HCT116 (cell line): ENCODE data around the gene TMEM63B. TPM values are rescaled to one million over a fixed set of nuclear protein-coding genes. Genes with fewer than 3 reads are reported as not detected.

Experiments used
- ATAC-seq: fragments of 200-7000 bp; cut with Tn5 transposase; 2 replicates; pipeline ENCODE4 v1.9.1; 2020; ENCODE audit warnings: mild to moderate bottlenecking, moderate library complexity
- BruUV-seq: library from RNA; stranded (reverse); fragments of 400-500 nt; replicated peaks from 2 replicates; lab custom pipeline; 2021; lab: Mats Ljungman, UMichigan
- CTCF ChIA-PET: fragments of 300-600 bp; sonication (Branson Sonifier 250); formaldehyde crosslinking; loops from one replicate; lab custom pipeline; 2021; ENCODE audit warnings: antibody characterized with exemption; lab: Charles Lee
- POLR2A ChIA-PET: fragments of 300-600, 350-600 bp; sonication (Branson Sonifier 250); formaldehyde crosslinking; loops from one replicate; lab custom pipeline; 2021; ENCODE audit warnings: antibody characterized with exemption; lab: Charles Lee
- RAD21 ChIA-PET, 2 experiments: fragments of 300-600 bp; sonication (Branson Sonifier 250); formaldehyde crosslinking; loops; one replicate each; lab custom pipeline; 2023; ENCODE audit warnings: low total read pairs in 2 of 2; ENCODE audit not compliant: uncharacterized antibody in 2 of 2, unreplicated experiment in 2 of 2, low non-redundant PET in 1 of 2; lab: Charles Lee
- DNase-seq: peaks from one replicate; pipeline ENCODE4 v3.0.0-alpha.2; 2010; ENCODE audit warnings: low read depth, low spot score
- H2AFZ ChIP-seq: fragments of 200-600 bp; shearing (Covaris generic), sonication (generic); 2 replicates; pipeline ENCODE4 v1.6.1; 2017; ENCODE audit warnings: low read depth, mixed run types, mixed read lengths, antibody characterized with exemption, low read length; ENCODE audit not compliant: poor library complexity, severe bottlenecking
- H3K27ac ChIP-seq: 2 replicates; pipeline ENCODE4 v1.5.1; 2012; ENCODE audit warnings: low read depth, low read length
- H3K27me3 ChIP-seq: fragments of 200-600 bp; sonication (generic); 2 replicates; pipeline ENCODE4 v1.6.1; 2016; ENCODE audit warnings: mixed run types, low read length, mixed read lengths; ENCODE audit not compliant: insufficient read depth
- H3K36me3 ChIP-seq, 2 experiments: fragments of 200-500 bp in 1 of 2; fragments of 200-600 bp in 1 of 2; sonication (Bioruptor generic) in 1 of 2; sonication (generic) in 1 of 2; 2 replicates each; pipeline versions ENCODE4 v1.5.1 to v1.6.1; 2014 to 2016; ENCODE audit warnings: low read length in 2 of 2, inconsistent platforms in 1 of 2, mixed read lengths in 1 of 2, mixed run types in 1 of 2; ENCODE audit not compliant: insufficient read depth in 2 of 2, control insufficient read depth in 1 of 2
- H3K4me1 ChIP-seq, 2 experiments: fragments of 200-600 bp in 1 of 2; sonication (generic) in 1 of 2; 2 replicates each; pipeline versions ENCODE4 v1.5.1 to v1.6.1; 2012 to 2017; ENCODE audit warnings: low read length in 2 of 2, inconsistent platforms in 1 of 2, mild to moderate bottlenecking in 1 of 2, mixed read lengths in 1 of 2, mixed run types in 1 of 2, moderate library complexity in 1 of 2; ENCODE audit not compliant: insufficient read depth in 2 of 2, control insufficient read depth in 1 of 2
- H3K4me2 ChIP-seq: fragments of 200-600 bp; sonication (generic); 2 replicates; pipeline ENCODE4 v1.6.1; 2017; ENCODE audit warnings: mixed run types, low read length, mixed read lengths
- H3K4me3 ChIP-seq, 2 experiments: fragments of 200-600 bp in 1 of 2; sonication (generic) in 1 of 2; replicated peaks in 1 of 2; 2 replicates each; pipeline ENCODE4 v1.5.1; 2011 to 2016; ENCODE audit warnings: low read length in 2 of 2, control low read depth in 1 of 2, low read depth in 1 of 2, mild to moderate bottlenecking in 1 of 2, mixed read lengths in 1 of 2, mixed run types in 1 of 2
- H3K79me2 ChIP-seq: fragments of 200-600 bp; sonication (generic); 2 replicates; pipeline ENCODE4 v1.6.1; 2017; ENCODE audit warnings: mild to moderate bottlenecking, mixed run types, low read length, moderate library complexity, mixed read lengths; ENCODE audit not compliant: insufficient read depth
- H3K9ac ChIP-seq: fragments of 200-600 bp; sonication (generic); 2 replicates; pipeline ENCODE4 v1.6.1; 2016; ENCODE audit warnings: low read length, mixed read lengths
- H3K9me2 ChIP-seq: fragments of 200-600 bp; sonication (generic), shearing (Covaris generic); 2 replicates; pipeline ENCODE4 v1.6.1; 2017; ENCODE audit warnings: mixed run types, mild to moderate bottlenecking, moderate library complexity; ENCODE audit not compliant: insufficient read depth
- H3K9me3 ChIP-seq, 2 experiments: fragments of 200-500 bp in 1 of 2; fragments of 200-600 bp in 1 of 2; sonication (Bioruptor generic) in 1 of 2; sonication (generic) in 1 of 2; 2 replicates each; pipeline ENCODE4 v1.6.1; 2014 to 2017; ENCODE audit warnings: low read length in 2 of 2, mixed read lengths in 2 of 2, inconsistent platforms in 1 of 2, low read depth in 1 of 2, mild to moderate bottlenecking in 1 of 2, mixed run types in 1 of 2, moderate library complexity in 1 of 2; ENCODE audit not compliant: control insufficient read depth in 1 of 2, insufficient read depth in 1 of 2
- H4K20me1 ChIP-seq: fragments of 200-600 bp; sonication (generic), shearing (Covaris generic); 2 replicates; pipeline ENCODE4 v1.6.1; 2017; ENCODE audit warnings: mixed run types, mild to moderate bottlenecking, moderate library complexity; ENCODE audit not compliant: insufficient read depth
- CBX3 ChIP-seq: IDR thresholded peaks from 2 replicates; pipeline ENCODE4 v1.6.1; 2012; ENCODE audit warnings: low read depth
- EGR1 ChIP-seq: IDR thresholded peaks from 2 replicates; pipeline ENCODE4 v1.6.1; 2012; ENCODE audit warnings: low read depth
- ELF1 ChIP-seq: IDR thresholded peaks from 2 replicates; pipeline ENCODE4 v1.6.1; 2012; ENCODE audit warnings: low read depth, borderline replicate concordance
- EZH2 ChIP-seq: fragments of 200-600 bp; sonication (generic); IDR thresholded peaks from 2 replicates; pipeline ENCODE4 v1.6.1; 2017; ENCODE audit warnings: antibody characterized with exemption, mixed run types
- EZH2phosphoT487 ChIP-seq: fragments of 200-600 bp; IDR thresholded peaks from 2 replicates; pipeline ENCODE4 v1.6.1; 2018; ENCODE audit warnings: antibody characterized with exemption, borderline replicate concordance
- JUND ChIP-seq: IDR thresholded peaks from 2 replicates; pipeline ENCODE4 v1.6.1; 2012
- POLR2A ChIP-seq: IDR thresholded peaks from 2 replicates; pipeline ENCODE4 v1.7.0; 2011; ENCODE audit warnings: borderline replicate concordance; ENCODE audit not compliant: insufficient read depth, insufficient read length; ENCODE audit errors: extremely low read depth
- REST ChIP-seq: IDR thresholded peaks from 2 replicates; pipeline ENCODE4 v1.6.1; 2012; ENCODE audit warnings: low read depth
- SP1 ChIP-seq: IDR thresholded peaks from 2 replicates; pipeline ENCODE4 v1.6.1; 2012; ENCODE audit warnings: low read depth
- SRF ChIP-seq: IDR thresholded peaks from 2 replicates; pipeline ENCODE4 v1.6.1; 2012; ENCODE audit warnings: low read depth
- TCF7L2 ChIP-seq: IDR thresholded peaks from 2 replicates; pipeline ENCODE4 v1.7.0; 2011; ENCODE audit warnings: borderline replicate concordance, inconsistent platforms; ENCODE audit not compliant: insufficient read depth, insufficient read length; ENCODE audit errors: extremely low read depth
- YY1 ChIP-seq: IDR thresholded peaks from 2 replicates; pipeline ENCODE4 v1.6.1; 2011; ENCODE audit warnings: low read length, low read depth, moderate library complexity, mild to moderate bottlenecking; ENCODE audit not compliant: insufficient replicate concordance; ENCODE audit errors: extremely low read depth
- ZFX ChIP-seq: fragments of 450-650 bp; IDR thresholded peaks from 2 replicates; pipeline ENCODE4 v1.6.1; 2017
- ZNF274 ChIP-seq: fragments of 200-500 bp; sonication (Bioruptor generic); IDR thresholded peaks from 2 replicates; pipeline ENCODE4 v1.6.1; 2014; ENCODE audit warnings: mild to moderate bottlenecking, low read depth, low read length, inconsistent platforms
- intact Hi-C: fragments of 100-400 bp; cut with micrococcal nuclease; formaldehyde crosslinking; loops from 2 replicates; pipeline ENCODE4 v1.10.0; 2022
- total RNA-seq: library from RNA; stranded (reverse); gene quantifications from one replicate; pipeline ENCODE4 v1.2.1, GENCODE V29; 2021; ENCODE audit not compliant: unreplicated experiment
- TF ChIP-seq, protein P1 (sequence below), 3 experiments: fragments of 200-600 bp in 1 of 3; sonication (generic) in 1 of 3; IDR thresholded peaks in 2 of 3; conservative IDR thresholded peaks in 1 of 3; 2 replicates each; pipeline ENCODE4 v1.5.1; 2012 to 2017; ENCODE audit warnings: low read depth in 2 of 3, low read length in 2 of 3, antibody characterized with exemption in 1 of 3, borderline replicate concordance in 1 of 3, control low read depth in 1 of 3, mild to moderate bottlenecking in 1 of 3, mixed read lengths in 1 of 3, mixed run types in 1 of 3, moderate library complexity in 1 of 3; ENCODE audit not compliant: insufficient read depth in 1 of 3
- TF ChIP-seq, protein P2 (sequence below): IDR thresholded peaks from 2 replicates; pipeline ENCODE4 v1.6.1; 2012

TMEM63B gene
- total RNA-seq, 1 experiment from 2014 or later: 58.2 TPM

DNA sequence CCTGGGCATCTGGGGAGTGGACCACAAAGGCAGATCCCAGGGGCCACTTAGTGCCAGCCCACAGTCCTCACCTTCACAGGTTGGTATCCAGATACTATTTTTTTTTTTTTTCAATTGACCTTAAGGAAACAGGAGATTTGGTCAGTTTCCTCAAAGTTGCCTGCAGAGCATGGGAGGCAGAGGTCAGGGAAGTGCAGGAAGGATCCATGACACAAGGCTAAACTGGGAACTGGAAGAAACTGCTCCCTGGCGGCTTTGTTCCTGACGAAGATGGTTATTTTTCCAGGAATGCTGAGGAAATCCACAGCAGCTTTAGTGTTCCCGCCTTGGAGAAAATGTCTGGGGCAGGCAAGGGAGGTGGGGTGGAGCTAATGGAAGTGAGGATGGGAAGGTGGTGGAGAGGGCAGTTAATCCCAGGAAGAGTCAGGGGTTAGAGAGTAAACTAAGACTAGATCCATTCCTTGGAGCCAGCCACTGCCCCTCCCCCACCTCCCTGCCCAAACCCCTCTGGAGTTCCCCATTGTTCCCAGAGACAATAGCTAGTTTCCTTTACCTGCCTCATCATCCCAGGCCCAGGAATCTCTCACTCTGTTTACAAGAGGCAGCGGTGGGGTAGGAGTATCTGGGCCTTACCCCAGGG lies 75.1 kb downstream of the TMEM63B start:
- no peaks in the 10 kb centered on the region for H3K9me2 ChIP-seq
- peaks cover 0 to 10% of the 10 kb centered on the region in 2 experiments; a peak in 2 of 4 replicates for H3K4me1 ChIP-seq
- H3K79me2 ChIP-seq: no peaks in the 10 kb centered on the region
- RAD21 ChIA-PET: no interaction called here
- intact Hi-C loops: no loop called here
- no peak overlapping the region for H3K27ac ChIP-seq
- BruUV-seq: no TSS peak
- no peaks in the 10 kb centered on the region for H3K27me3 ChIP-seq
- H4K20me1 ChIP-seq: no peaks in the 10 kb centered on the region
- no peak for TF ChIP-seq YY1
- no peak for TF ChIP-seq EZH2phosphoT487
- TF ChIP-seq EZH2: no peak
- TF ChIP-seq REST: no peak
- TF ChIP-seq ELF1: no peak
- TF ChIP-seq ZNF274: no peak
- TF ChIP-seq POLR2A: no peak
- no peak for TF ChIP-seq SRF
- TF ChIP-seq, protein P1, sequence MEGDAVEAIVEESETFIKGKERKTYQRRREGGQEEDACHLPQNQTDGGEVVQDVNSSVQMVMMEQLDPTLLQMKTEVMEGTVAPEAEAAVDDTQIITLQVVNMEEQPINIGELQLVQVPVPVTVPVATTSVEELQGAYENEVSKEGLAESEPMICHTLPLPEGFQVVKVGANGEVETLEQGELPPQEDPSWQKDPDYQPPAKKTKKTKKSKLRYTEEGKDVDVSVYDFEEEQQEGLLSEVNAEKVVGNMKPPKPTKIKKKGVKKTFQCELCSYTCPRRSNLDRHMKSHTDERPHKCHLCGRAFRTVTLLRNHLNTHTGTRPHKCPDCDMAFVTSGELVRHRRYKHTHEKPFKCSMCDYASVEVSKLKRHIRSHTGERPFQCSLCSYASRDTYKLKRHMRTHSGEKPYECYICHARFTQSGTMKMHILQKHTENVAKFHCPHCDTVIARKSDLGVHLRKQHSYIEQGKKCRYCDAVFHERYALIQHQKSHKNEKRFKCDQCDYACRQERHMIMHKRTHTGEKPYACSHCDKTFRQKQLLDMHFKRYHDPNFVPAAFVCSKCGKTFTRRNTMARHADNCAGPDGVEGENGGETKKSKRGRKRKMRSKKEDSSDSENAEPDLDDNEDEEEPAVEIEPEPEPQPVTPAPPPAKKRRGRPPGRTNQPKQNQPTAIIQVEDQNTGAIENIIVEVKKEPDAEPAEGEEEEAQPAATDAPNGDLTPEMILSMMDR (IDR thresholded peaks at IDR 0.05 in 2 of 3, conservative IDR thresholded peaks at IDR 0.05 in 1 of 3; ENCODE audit: borderline replicate concordance in 1 of 3, insufficient read depth in 1 of 3, low read depth in 2 of 3, low read length in 2 of 3): no peak
- TF ChIP-seq JUND: no peak
- no peak for TF ChIP-seq EGR1
- TF ChIP-seq, protein P2, sequence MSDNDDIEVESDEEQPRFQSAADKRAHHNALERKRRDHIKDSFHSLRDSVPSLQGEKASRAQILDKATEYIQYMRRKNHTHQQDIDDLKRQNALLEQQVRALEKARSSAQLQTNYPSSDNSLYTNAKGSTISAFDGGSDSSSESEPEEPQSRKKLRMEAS: no peak
- no peak for TF ChIP-seq ZFX
- TF ChIP-seq TCF7L2: no peak
- no peak for TF ChIP-seq CBX3
- TF ChIP-seq SP1: no peak
- H2AFZ ChIP-seq: peak overlapping the region; percentile 9
- no peaks in the 10 kb centered on the region for H3K36me3 ChIP-seq
- CTCF ChIA-PET: interaction anchor here (2.0 kb wide), 1 partner anchor 19 kb away, joined by 5 read pairs; no protein-coding TSS in a partner anchor
- ATAC-seq: no peak
- POLR2A ChIA-PET: no interaction called here
- DNase-seq: no peak
- no peak overlapping the region for H3K4me2 ChIP-seq
- H3K9me3 ChIP-seq: no peaks in the 10 kb centered on the region
- H3K4me3 ChIP-seq: no peak overlapping the region
- no peak overlapping the region for H3K9ac ChIP-seq
